CD4-positive, alpha-beta T cell treated with Interleukin-4 for 1 hour (primary cell): ENCODE measurements around the gene PPP1CA.
"Not testable (repeated sequence)": the region's sequence is repeated elsewhere in the genome, so short reads cannot be mapped to it uniquely, and the experiment has no call there.

Source experiments
- DNase-seq, 2 donors: peaks; one replicate each; pipeline ENCODE4 v3.0.0-alpha.2; 2020 to 2022

The PPP1CA gene

DNA sequence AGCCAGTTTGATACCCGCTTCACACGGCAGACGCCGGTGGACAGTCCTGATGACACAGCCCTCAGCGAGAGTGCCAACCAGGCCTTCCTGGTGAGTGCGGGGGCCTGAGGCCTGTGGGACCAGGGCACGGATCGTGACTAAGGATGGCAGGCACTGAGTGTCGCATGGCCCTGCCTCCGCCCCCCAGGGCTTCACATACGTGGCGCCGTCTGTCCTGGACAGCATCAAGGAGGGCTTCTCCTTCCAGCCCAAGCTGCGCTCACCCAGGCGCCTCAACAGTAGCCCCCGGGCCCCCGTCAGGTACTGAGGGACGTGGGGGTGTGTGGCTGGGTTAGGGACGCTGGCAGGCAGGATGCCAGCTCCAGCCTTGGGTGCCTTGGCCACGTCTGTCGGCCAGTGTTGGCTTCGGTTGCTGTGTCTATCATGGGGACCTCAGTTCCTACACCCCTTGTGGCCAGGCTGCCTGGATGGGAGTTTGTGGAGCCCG, 32.8 kb upstream of the PPP1CA start:
- no peak for DNase-seq

DNA sequence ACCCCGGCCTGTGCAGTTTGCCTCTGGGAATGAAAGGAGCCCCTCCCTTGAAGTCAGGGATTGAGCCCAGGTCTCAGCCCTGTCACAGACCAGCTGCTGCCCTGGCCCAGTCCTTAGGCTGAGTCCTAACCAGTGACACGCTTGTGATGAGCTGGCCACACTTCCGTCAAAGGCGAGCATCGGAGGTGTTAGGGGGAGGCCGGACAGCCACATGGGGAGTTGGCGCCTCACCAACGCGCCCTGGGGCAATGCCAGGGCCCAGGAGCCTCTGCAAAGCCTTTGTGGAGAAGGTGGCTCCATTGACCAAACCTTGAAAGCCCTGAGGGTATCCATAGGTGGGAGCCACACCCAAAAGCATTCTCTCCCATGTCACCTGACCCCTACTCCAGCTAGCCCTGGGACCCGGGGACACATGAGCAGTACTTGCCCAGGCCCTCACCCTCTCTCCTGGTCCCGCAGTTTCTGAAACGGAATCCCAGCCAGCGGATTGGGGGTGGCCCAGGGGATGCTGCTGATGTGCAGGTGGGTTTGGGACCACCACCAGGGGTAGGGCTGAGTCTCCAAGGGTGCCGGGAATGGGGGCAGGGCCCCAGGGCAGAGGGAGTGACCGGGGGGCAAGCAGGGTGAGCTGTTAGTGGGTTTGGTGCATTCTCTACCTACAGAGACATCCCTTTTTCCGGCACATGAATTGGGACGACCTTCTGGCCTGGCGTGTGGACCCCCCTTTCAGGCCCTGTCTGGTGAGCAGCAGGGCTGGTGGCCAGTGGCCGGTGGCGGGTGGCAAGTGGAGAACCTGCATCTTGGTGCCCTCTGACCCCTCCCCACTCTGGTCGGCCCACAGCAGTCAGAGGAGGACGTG, 32.1 kb upstream of the PPP1CA start:
- DNase-seq = no peak

DNA sequence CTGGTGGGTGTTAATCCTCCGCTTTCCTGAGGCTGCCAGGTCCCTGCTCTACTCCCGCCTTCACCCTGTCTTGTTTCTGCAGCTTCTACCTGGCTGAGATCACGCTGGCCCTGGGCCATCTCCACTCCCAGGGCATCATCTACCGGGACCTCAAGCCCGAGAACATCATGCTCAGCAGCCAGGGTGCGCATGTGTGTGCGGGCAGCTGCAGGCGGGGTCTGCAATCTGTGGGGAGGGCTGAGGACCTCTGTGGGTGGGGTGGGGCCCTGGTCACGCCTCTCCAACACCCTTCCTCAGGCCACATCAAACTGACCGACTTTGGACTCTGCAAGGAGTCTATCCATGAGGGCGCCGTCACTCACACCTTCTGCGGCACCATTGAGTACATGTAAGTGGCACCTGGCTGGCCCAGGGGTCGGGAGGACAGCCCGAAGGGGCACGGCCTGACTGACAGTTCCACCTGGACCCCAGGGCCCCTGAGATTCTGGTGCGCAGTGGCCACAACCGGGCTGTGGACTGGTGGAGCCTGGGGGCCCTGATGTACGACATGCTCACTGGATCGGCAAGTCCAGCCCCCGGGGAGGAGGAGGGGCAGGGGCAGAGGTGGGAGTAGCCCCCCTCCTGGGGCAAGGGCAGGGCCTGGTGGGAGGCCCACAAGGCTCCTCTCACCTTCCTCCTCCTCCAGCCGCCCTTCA, 31.1 kb upstream of the PPP1CA start:
- DNase-seq = no peak

DNA sequence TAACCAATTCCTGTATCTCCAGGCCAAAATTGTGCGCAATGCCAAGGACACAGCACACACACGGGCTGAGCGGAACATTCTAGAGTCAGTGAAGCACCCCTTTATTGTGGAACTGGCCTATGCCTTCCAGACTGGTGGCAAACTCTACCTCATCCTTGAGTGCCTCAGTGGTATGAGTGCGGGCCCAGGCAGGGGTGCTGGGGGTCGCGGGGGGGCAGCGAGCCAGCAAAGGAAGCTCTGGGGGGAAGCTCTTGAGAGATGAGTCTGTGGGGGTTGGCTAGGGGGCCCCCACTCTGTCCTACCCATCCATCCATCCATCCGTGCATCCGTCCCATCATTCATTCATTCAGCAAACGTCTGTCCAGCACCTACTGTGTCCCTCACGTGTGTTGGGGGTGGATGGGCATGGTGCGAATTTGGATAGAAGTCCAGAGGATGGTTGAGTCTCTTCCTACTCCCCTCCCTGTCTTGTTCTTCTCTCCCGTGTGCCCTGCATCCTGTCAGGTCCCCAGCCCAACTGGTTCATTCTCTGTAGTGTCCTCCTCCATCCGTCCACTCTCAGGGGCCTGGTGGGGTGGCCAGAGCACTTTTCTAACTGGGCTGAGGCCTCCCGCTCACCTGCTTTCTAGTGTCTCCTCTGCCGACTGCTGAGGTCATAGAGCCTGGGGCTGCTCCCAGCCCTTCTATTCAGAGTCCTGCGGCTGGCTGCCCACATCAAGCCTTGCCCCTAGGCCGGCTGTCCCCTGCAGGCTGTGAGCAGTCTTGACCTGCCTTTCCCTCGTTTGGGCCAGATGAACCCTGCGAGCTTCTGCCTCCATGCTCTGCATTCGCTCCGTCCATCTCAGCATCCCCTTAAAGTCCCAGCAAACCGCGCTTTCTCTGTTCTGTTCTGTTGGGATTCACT, 29.9 kb upstream of the PPP1CA start:
- DNase-seq = no peak

DNA sequence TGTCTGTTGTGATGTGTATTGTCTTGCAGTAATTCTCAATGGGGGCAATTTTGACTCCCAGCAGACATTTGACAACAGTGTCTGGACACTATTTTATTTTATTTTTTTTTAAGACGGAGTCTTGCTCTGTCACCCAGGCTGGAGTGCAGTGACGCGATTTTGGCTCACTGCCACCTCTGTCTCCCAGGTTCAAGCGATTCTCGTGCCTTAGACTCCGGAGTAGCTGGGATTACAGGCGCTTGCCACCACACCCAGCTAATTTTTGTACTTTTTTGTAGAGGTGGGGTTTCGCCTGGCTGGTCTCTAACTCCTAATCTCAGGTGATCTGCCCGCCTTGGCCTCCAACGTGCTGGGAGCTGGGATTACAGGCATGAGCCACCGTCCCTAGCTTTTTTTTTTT, 28.1 kb upstream of the PPP1CA start:
- DNase-seq = no peak

DNA sequence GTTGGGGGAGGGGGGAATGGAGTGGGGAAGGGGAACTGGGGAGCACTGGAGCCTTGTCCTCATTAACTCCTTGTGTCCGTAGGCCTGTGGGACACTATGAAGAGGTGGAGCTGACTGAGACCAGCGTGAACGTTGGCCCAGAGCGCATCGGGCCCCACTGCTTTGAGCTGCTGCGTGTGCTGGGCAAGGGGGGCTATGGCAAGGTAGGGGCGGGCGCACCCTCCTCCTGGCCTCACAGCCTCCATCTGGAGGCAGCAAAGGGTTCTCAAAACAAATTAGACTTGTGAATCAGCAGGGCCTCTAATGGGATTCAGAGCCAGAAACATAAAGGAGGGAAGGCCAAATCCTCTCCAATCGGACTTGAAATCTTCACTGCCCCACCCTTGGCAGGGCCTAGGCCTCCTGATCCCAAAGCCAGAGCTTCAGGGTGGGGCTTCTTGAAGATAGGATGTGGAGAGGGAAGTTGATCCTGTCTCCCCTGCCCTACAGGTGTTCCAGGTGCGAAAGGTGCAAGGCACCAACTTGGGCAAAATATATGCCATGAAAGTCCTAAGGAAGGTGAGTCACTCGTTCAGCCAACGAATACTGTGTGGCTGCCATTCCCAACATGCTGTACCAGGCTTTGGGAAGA, 27.5 kb upstream of the PPP1CA start:
- DNase-seq = no peak

DNA sequence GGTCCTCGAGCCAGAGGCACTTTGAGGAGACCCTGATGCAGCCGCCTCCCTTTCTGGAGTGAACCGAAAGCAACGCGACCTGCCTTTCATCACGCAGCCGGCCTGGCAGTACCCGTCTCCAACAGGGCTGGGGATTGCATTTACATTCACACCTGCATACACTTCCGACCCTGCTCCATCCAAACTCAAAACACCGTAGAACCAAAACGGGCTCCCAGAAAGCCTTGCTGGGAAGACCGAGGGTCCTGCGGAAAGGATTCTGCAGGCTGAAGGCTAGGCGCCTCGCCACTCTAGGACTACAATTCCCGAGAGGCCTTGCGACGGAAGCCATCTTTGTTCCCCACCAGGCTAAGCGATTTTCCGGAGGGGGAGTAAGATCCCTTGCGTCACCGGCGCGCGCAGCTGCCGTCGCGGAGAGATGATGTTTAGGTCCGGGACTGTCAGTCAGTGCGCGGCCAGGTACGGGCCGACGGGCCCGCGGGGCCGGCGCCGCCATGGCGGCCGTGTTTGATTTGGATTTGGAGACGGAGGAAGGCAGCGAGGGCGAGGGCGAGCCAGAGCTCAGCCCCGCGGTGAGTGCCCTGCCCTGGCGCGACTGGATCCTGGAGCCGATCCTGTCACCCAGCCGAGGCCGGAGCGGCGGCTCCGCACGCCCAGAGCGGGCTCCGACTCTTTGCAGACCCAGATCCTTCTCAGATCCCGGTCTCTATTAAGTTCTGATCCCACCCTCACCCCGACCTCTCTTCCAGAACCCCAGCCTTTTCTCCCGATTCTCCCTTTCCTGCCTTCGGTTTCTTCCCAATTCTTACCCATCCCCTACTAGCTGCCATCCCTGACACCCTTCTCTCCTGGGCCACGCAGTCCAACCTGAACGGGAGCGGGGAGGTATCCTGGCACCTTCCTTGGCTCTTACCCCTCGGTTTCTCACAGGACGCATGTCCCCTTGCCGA, 26.7 kb upstream of the PPP1CA start, which contains the start of gene RPS6KB2:
Gene RPS6KB2, plus strand, starts transcription at position 443 of the 950 bp plus-strand sequence. Its CDS starts 52 bp downstream, at position 495.
- peak; percentile 98 for DNase-seq

DNA sequence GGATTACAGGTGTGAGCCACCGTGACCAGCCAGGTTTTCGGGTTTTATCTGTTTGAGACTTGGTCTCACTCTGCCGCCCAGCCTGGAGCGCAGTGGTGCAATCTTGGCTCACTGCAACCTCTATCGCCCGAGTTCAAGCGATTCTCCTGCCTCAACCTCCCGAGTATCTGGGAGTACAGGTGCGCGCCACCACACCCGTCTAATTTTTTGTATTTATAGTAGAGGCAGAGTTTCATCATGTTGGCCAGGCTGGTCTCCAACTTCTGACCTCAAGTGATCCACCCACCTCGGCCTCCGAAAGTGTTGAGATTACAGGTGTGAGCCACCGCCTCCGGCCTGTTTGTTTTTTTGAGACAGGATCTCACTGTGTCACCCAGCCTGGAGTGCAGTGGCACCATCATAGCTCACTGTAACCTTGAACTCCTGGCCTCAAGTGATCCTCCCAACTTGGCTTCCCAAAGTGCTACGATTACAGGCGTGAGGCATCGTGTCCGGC, 25.8 kb upstream of the PPP1CA start:
- not testable (repeated sequence) for DNase-seq

DNA sequence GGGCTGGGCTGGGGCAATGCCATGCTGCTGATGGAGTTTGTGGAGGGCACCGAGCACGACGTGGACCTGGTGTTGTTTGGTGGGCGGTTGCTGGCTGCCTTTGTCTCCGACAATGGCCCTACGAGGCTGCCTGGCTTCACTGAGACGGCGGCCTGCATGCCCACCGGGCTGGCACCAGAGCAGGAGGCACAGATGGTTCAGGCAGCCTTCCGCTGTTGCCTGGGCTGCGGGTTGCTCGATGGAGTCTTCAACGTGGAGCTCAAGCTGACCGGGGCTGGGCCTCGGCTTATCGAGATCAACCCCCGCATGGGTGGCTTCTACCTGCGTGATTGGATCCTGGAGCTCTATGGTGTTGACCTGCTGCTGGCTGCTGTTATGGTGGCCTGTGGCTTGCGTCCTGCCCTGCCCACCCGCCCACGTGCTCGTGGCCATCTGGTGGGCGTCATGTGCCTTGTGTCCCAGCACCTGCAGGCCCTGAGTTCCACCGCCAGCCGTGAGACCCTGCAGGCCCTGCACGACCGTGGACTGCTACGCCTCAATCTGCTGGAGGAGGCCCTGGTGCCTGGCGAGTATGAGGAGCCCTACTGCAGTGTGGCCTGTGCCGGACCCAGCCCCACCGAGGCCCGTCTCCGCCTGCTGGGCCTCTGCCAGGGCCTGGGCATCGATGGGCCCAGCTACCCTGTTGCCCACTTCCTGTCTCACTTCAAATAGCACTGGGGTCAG, 22.4 kb upstream of the PPP1CA start:
- no peak for DNase-seq

DNA sequence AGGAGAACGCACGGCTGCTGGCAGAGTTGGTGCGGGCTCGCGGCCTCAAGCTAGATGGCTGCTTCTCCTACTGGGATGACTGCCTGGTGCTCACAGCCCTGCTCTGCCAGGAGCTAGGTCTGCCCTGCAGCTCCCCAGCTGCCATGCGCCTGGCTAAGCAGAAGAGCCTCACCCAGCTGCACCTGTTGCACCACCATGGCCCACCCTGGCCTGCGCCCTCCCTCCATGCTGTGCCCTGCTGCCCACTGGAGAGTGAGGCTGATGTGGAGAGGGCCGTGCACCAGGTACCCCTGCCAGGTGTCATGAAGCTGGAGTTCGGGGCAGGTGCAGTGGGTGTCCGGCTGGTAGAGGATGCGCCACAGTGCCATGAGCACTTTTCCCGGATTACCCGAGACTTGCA, 21.8 kb upstream of the PPP1CA start:
- no peak for DNase-seq

DNA sequence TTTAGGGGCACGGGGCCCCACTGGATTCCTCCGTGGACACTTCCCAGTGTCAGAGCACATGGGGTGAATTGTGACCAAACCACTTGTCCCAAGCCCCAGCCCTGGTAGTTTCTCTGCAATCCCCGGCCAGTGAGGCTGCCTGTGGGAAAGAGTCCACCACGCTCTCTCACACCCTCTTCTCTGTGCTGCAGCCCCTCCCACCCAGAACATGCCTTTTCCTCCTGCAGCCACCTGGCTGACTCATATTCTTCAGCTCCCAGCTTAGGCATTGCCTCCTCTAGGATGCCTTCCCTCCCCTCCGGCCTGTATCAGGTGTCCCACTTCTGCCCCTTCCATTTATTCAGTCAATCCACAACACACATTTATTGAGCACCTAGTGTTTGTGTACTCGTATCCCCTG, 21.2 kb upstream of the PPP1CA start:
- DNase-seq = no peak

DNA sequence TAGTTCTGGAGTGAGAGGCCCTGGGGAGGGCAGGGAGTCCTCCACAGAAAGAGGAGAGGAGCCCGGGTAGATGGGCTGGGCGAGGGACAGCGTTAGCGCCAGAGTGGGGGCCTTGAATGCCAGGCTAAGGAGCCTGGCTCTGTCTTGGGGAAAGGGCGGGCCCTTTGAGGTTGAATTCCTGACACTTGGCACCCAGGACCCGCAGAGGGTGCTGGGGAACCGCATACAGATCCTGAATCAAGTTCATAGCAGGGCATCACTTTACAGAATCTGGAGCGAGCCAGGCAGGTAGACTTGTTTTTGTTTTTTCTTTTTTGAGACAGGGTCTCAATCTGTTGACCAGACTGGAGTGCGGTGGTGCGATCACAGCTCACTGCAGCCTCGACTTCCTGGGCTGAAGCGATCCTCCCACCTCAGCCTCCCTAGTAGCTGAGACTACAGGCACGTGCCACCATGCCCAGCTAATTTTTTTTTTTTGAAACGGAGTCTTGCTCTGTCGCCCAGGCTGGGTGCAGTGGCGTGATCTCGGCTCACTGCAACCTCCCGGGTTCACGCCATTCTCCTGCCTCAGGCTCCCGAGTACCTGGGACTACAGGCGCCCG, 19.9 kb upstream of the PPP1CA start:
- DNase-seq = no peak

DNA sequence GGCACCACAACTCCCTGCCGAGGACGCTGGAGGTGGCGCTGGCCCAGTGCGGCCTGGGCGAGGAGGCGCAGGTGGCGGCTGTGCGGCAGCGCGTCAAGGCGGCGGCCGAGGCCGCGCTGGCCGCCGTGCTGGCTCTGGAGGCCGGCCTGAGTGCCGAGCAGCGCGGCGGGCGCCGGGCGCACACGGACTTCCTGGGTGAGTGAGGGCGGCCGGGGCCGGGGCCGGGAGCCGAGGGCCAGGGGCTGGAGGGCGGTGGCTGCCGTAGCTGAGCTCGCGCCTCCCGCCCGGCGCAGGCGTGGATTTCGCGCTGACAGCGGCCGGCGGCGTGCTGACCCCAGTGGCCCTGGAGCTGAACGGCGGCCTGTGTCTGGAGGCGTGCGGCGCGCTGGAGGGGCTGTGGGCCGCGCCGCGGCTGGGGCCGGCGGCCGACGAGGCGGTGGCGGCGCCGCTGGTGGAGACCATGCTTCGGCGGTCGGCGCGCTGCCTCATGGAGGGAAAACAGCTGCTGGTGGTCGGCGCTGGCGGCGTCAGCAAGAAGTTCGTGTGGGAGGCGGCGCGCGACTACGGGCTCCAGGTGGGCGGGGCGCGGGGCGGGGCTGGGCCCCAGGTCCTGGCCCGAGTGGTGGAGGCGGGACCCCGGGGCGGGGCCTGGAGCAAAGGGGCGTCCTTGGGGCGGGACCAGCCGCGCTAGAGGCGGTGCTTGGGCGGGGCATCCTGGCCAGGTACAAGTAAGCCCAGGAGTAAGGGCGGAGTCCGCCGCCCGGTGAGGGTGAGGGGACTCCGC, 19.2 kb upstream of the PPP1CA start:
- peak; percentile 97 to 98 for DNase-seq

DNA sequence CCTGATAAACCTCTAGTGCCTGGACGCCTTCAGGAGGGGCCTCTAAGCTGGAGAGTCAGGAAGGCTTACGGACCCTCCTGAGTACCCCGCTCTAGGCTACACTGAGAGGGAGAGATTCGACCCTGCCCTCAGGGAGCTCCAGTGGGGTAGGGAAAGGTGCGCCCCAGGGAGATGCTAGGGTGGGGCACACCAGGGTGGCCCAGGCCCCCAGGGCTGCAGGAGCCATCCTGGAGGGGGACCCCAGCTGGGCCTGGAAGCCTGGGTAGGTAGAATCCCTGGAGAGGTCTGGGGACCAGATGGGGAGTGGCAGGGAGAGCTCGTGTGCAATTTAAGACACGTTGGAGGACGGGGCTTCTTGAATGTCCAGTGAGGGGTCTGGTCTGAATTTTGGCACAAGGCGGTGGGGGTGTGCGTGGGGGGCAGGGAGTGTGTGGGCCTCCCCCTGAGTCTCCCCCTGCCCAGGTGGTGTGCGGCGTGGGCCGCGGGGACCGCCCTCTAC, 18.5 kb upstream of the PPP1CA start:
- DNase-seq = no peak

DNA sequence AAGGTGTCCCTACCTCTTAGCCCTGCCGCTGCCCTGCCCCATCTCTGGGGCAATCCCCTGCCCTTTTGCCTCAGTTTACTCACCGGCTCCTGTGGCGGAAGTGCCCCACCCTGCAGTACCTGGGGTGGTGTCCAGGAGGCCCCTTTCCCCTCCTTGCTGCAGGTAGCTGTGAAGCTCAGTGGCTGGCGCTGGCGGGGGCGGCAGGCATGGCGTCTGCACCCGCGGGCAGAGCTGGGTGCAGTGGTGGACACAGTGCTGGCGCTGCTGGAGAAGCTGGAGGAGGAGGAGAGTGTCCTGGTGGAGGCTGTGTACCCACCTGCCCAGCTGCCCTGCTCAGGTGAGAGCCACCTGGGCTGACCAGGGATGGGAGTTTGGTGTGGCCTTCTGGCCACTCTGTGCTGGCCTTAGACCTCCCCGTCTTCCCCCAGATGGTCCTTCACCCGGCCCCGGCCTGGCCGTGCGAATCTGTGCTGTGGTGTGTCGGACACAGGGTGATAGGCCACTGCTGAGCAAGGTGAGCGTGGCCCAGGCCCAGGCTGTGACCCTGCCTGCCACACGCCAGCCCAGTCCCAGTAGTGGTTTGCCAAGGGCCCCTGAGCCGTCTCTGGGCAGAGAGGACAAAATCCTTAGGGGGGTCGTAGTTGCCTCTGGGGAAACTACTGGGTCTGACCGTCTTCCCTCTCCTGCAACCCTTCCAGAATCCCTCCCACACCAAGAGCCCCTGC, 17.8 kb upstream of the PPP1CA start:
- no peak for DNase-seq

DNA sequence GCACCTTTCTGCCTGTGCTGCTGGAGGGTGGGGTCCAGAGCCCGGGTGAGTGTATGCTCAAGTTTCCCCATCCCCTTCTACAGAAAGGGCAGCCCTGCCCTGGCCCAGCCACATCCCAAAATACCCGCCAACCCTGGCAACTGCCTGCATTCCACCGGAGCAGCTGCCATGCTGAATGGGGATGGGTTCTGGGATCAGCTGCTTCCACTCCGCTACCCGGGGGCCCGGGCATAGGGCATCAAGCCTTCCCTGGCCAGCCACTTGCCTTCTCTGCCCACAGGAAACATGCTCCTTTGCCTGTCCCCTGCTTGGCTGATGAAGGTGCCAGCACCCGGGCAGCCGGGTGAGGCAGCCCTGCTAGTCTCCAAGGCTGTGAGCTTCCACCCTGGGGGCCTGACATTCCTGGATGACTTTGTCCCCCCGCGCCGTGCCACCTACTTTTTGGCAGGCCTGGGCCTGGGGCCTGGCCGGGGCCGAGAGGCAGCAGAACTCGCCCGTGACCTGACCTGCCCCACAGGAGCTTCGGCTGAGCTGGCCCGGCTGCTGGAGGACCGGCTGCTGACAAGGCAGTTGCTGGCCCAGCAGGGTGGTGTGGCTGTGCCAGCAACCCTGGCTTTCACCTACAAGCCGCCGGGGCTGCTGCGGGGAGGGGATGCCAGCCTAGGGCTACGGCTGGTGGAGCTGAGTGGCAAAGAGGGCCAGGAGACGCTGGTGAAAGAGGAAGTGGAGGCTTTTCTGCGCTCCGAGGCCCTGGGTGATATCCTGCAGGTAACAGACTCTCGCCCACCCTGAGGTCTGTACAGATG, 17.0 kb upstream of the PPP1CA start:
- peak in 1 of 2 donors; percentile 62 for DNase-seq

DNA sequence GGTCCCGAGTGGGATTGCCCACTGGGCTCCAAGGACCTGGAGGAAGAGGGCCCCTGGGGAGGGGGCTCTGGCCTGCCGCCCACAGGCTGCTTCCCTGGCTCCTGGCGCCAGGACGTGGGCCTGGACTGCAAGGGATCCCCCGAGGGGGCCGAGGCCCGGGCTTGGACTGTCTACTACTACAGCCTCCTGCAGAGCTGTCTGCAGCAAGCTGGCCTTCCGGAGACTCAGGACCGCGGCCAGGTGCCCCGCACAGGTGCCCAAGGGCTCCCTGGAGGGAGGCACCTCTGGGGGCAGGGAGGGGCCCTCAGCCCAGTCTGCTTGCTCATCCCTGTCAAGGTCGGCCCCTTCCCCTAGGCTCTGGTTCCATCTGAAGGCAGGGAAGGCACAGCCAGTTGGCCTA, 15.8 kb upstream of the PPP1CA start:
- DNase-seq = no peak
